Loucy (cell line): ENCODE data around the gene SMAP2.

Experiments used
- H2AFZ ChIP-seq: fragments of 200-600 bp; sonication (generic); 2 replicates; pipeline ENCODE4 v1.6.0; 2016; ENCODE audit warnings: antibody characterized with exemption, mild to moderate bottlenecking, low read length, moderate library complexity
- H3F3A ChIP-seq: fragments of 200-600 bp; 2 replicates; pipeline ENCODE4 v1.6.0; 2016; ENCODE audit warnings: antibody characterized with exemption, low read depth, mild to moderate bottlenecking
- H3K27me3 ChIP-seq: fragments of 200-600 bp; sonication (generic); 2 replicates; pipeline ENCODE4 v1.6.1; 2014; ENCODE audit warnings: low read length, mild to moderate bottlenecking; ENCODE audit not compliant: insufficient read depth, poor library complexity, severe bottlenecking
- H3K36me3 ChIP-seq: fragments of 200-600 bp; sonication (generic); 2 replicates; pipeline ENCODE4 v1.6.1; 2016; ENCODE audit warnings: low read length; ENCODE audit not compliant: insufficient read depth
- H3K4me1 ChIP-seq: fragments of 200-600 bp; sonication (generic); 2 replicates; pipeline ENCODE4 v1.5.1; 2014; ENCODE audit warnings: low read length, mild to moderate bottlenecking; ENCODE audit not compliant: insufficient read depth, poor library complexity, severe bottlenecking
- H3K4me2 ChIP-seq: fragments of 200-600 bp; sonication (generic); 2 replicates; pipeline ENCODE4 v1.6.0; 2014; ENCODE audit warnings: antibody characterized with exemption, low read length, low read depth, mild to moderate bottlenecking; ENCODE audit not compliant: poor library complexity, severe bottlenecking
- H3K4me3 ChIP-seq: fragments of 200-600 bp; sonication (generic); 2 replicates; pipeline ENCODE4 v1.5.1; 2014; ENCODE audit warnings: low read length, mild to moderate bottlenecking, mixed read lengths; ENCODE audit not compliant: poor library complexity, severe bottlenecking
- H3K79me2 ChIP-seq: fragments of 200-600 bp; sonication (generic); 2 replicates; pipeline ENCODE4 v1.6.1; 2014; ENCODE audit warnings: low read length; ENCODE audit not compliant: insufficient read depth
- H3K9ac ChIP-seq: fragments of 200-600 bp; sonication (generic); 2 replicates; pipeline ENCODE4 v1.6.0; 2014; ENCODE audit warnings: mild to moderate bottlenecking, low read depth, low read length, moderate library complexity; ENCODE audit not compliant: poor library complexity, severe bottlenecking
- H3K9me2 ChIP-seq: fragments of 200-600 bp; sonication (generic); replicated peaks from 2 replicates; pipeline ENCODE4 v1.6.1; 2016; ENCODE audit warnings: low read depth, low read length, mixed read lengths
- H3K9me3 ChIP-seq: fragments of 200-600 bp; sonication (generic); 2 replicates; pipeline ENCODE4 v1.6.1; 2014; ENCODE audit warnings: mild to moderate bottlenecking, antibody characterized with exemption, low read length, low read depth; ENCODE audit not compliant: insufficient read depth
- H4K20me1 ChIP-seq: fragments of 200-600 bp; sonication (generic); 2 replicates; pipeline ENCODE4 v1.6.0; 2014; ENCODE audit warnings: antibody characterized with exemption, low read length, mild to moderate bottlenecking; ENCODE audit not compliant: insufficient read depth, poor library complexity, severe bottlenecking
- EZH2phosphoT487 ChIP-seq: fragments of 200-600 bp; IDR thresholded peaks from 2 replicates; pipeline ENCODE4 v1.6.1; 2018; ENCODE audit warnings: antibody characterized with exemption, mild to moderate bottlenecking, moderate library complexity, borderline replicate concordance
- TF ChIP-seq, protein P1 (sequence below): fragments of 200-600 bp; sonication (generic); conservative IDR thresholded peaks from 2 replicates; pipeline ENCODE4 v1.5.1; 2014; ENCODE audit warnings: mild to moderate bottlenecking, antibody characterized with exemption, low read length

Gene SMAP2

DNA sequence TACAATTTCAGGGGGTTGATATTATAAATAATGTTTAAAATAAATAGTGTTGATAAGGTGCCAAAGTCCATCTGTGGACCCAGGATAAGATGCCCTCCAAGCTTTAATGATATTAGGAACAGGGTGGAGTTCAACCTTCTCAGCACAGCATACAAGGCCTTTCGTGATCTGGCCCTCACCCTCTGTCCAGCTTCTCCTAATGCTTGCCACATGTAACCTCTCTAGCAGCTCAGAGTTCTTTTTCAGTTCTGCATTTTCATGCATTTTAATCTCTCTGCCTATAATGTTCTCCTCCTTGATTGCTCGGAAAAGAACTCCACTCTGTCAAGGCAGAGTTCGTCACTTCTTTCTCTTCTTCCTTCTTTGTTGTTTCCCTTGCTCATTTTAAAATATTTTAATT is 21.4 kb upstream of the SMAP2 start:
- Histone ChIP-seq H3K27me3 (no peaks in the 10 kb centered on the region), H3K36me3 (no peaks in the 10 kb centered on the region), H3F3A (no peaks in the 10 kb centered on the region), H3K4me3 (no peak overlapping the region), H3K4me2 (no peak overlapping the region), H4K20me1 (no peaks in the 10 kb centered on the region), H3K79me2 (no peaks in the 10 kb centered on the region), H2AFZ (no peak overlapping the region), H3K9ac (no peak overlapping the region), H3K4me1 (no peaks in the 10 kb centered on the region), H3K9me2 (no peaks in the 10 kb centered on the region), H3K9me3 (no peaks in the 10 kb centered on the region)
- no peak for TF ChIP-seq EZH2phosphoT487
- TF ChIP-seq, protein P1, sequence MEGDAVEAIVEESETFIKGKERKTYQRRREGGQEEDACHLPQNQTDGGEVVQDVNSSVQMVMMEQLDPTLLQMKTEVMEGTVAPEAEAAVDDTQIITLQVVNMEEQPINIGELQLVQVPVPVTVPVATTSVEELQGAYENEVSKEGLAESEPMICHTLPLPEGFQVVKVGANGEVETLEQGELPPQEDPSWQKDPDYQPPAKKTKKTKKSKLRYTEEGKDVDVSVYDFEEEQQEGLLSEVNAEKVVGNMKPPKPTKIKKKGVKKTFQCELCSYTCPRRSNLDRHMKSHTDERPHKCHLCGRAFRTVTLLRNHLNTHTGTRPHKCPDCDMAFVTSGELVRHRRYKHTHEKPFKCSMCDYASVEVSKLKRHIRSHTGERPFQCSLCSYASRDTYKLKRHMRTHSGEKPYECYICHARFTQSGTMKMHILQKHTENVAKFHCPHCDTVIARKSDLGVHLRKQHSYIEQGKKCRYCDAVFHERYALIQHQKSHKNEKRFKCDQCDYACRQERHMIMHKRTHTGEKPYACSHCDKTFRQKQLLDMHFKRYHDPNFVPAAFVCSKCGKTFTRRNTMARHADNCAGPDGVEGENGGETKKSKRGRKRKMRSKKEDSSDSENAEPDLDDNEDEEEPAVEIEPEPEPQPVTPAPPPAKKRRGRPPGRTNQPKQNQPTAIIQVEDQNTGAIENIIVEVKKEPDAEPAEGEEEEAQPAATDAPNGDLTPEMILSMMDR, result no peak

DNA sequence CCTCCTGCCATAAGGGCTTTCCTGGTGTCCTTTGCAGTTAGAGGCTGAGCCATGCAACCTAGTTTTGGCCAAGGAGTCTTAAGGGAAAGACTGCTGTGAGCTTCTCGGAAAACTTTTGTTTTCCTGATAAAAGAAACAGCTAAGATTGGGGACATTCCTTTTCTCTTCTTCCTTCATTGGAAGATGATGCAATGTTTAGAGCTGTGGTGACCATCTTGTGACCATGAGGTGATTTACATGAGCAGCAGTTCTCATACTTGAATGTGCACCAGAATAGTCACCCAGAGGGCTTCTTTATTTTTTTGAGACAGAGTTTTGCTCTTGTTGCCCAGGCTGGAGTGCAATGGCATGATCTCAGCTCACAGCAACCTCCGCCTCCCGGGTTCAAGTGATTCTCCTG is 20.4 kb upstream of the SMAP2 start:
- no peak overlapping the region for H2AFZ ChIP-seq

DNA sequence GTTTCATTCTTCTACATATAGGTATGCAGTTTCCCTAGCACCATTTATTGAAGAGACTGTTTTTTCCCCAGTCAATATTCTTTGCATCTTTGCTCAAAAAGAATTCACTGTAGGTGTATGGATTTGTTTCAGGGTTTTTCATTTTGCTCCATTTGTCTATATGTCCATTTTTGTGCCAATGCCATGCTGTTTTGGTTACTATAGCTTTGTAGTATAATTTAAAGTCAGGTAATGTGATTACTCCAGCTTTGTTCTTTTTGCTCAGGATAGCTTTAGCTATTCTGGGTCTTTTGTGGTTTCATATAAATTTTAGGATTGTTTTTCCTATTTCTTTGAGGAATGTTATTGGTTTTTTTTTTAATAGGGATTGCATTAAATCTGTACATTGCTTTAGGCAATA is 15.9 kb upstream of the SMAP2 start:
- peaks cover 13% of the 10 kb centered on the region for H3K9me3 ChIP-seq
- no peaks in the 10 kb centered on the region for H3K4me1 ChIP-seq
- H3K36me3 ChIP-seq, result no peaks in the 10 kb centered on the region
- TF ChIP-seq, protein P1, result no peak
- no peak for TF ChIP-seq EZH2phosphoT487
- H3K27me3 ChIP-seq, result no peaks in the 10 kb centered on the region
- H3K9me2 ChIP-seq, result no peaks in the 10 kb centered on the region
- H3K79me2 ChIP-seq, result no peaks in the 10 kb centered on the region
- no peak overlapping the region for H3K9ac ChIP-seq
- no peaks in the 10 kb centered on the region for H4K20me1 ChIP-seq
- H3K4me2 ChIP-seq, result no peak overlapping the region
- H3F3A ChIP-seq, result no peaks in the 10 kb centered on the region
- no peak overlapping the region for H3K4me3 ChIP-seq
- no peak overlapping the region for H2AFZ ChIP-seq

More for the DNA sequence above, 20.4 kb upstream of the SMAP2 start:
- Histone ChIP-seq H3K4me3 (no peak overlapping the region), H3K9me2 (no peaks in the 10 kb centered on the region), H3K36me3 (no peaks in the 10 kb centered on the region), H3K9me3 (peaks cover 6% of the 10 kb centered on the region), H3K27me3 (no peaks in the 10 kb centered on the region), H3K4me1 (no peaks in the 10 kb centered on the region), H3K9ac (no peak overlapping the region), H3K79me2 (no peaks in the 10 kb centered on the region), H4K20me1 (no peaks in the 10 kb centered on the region), H3F3A (no peaks in the 10 kb centered on the region), H3K4me2 (no peak overlapping the region)
- TF ChIP-seq EZH2phosphoT487, result no peak
- TF ChIP-seq, protein P1, result no peak
